ENCODE results near the gene ARF5. TPM values are rescaled to one million over a fixed set of nuclear protein-coding genes. Genes with fewer than 3 reads are reported as not detected.

ARF5 gene
- total and polyA plus RNA-seq, 2 of the 8 experiments (the other 6 are each of a cell fraction or from before 2014, with no cell fraction given), result 154 to 579 TPM

- no peak for TF ChIP-seq ATF2 (IDR thresholded peaks at IDR 0.05; ENCODE audit: low read length)
- no peak for TF ChIP-seq NRF1 (IDR thresholded peaks at IDR 0.05; ENCODE audit: low read depth, low read length)
Observed at GRCh38 chr7:127556404-127556803, 31.8 kb upstream of the ARF5 start (continued).
